Stomach (tissue), 4 donors: ENCODE results near the gene GIMAP2.

Source experiments
- CTCF ChIP-seq, 7 experiments: fragments of 450-650 bp in 4 of 7; fragments of 200-600 bp in 3 of 7; sonication (generic) in 3 of 7; IDR thresholded peaks; one replicate each; pipeline ENCODE4 v1.5.1; 2016 to 2019; ENCODE audit warnings: antibody characterized with exemption in 7 of 7, control low read depth in 2 of 7, mild to moderate bottlenecking in 1 of 7
- EP300 ChIP-seq: sonication (generic); formaldehyde crosslinking; IDR thresholded peaks from one replicate; pipeline ENCODE4 v1.6.1; 2017; ENCODE audit warnings: antibody characterized with exemption
- POLR2A ChIP-seq, 4 donors: fragments of 450-650 bp; IDR thresholded peaks; one replicate each; pipeline ENCODE4 v1.6.1; 2016; ENCODE audit warnings: antibody characterized with exemption in 4 of 4, control low read depth in 2 of 4, mild to moderate bottlenecking in 1 of 4, moderate library complexity in 1 of 4

DNA sequence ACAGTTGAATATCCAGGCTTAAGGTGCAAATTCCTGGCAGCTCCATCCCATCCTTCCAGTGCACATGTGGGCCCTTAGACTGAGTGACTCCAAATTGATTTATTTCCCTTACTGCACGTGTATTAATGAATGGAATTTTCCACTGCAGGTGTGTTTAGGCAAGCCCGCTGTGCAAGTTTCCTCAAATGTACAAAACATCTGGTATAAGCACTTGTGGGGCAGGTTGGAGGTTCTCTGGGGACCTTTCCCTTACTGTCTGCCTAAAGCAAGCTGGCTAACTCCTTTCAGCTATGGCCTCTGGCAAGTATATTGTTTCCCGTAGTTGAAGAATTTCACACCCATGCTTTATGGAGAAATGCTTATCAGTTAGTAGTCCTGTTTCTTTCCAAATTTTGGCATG lies 28.0 kb upstream of the GIMAP2 start:
- TF ChIP-seq POLR2A (IDR thresholded peaks at IDR 0.05), result no peak
- TF ChIP-seq EP300, result no peak
- TF ChIP-seq CTCF (IDR thresholded peaks at IDR 0.05), result no peak
